SK-N-SH treated with all-trans-retinoic acid at 6 μM for 48 hours (cell line): Measurements from ENCODE around the gene MYO3B.

Experiments used
- ARNTL ChIP-seq: fragments of 450-650 bp; formaldehyde crosslinking; IDR thresholded peaks from 2 replicates; pipeline ENCODE4 v1.5.0; 2020; ENCODE audit warnings: low read depth, mild to moderate bottlenecking, moderate library complexity, borderline replicate concordance
- ESRRG ChIP-seq: fragments of 250-450 bp; sonication (Bioruptor Pico); IDR thresholded peaks from 2 replicates; pipeline ENCODE4 v1.6.1; 2021; ENCODE audit warnings: mild to moderate bottlenecking
- PPARA ChIP-seq: fragments of 250-450 bp; sonication (Bioruptor Pico); IDR thresholded peaks from 2 replicates; pipeline ENCODE4 v1.5.0; 2020; ENCODE audit warnings: mild to moderate bottlenecking, borderline replicate concordance
- RARB ChIP-seq: fragments of 250-450 bp; sonication (Bioruptor Pico); IDR thresholded peaks from 2 replicates; pipeline ENCODE4 v1.8.0; 2021; ENCODE audit warnings: mild to moderate bottlenecking, moderate library complexity
- TCF4 ChIP-seq: fragments of 250-450 bp; sonication (Bioruptor Pico); IDR thresholded peaks from 2 replicates; pipeline ENCODE4 v1.8.0; 2021; ENCODE audit warnings: mild to moderate bottlenecking, moderate library complexity, borderline replicate concordance
- TOX ChIP-seq: fragments of 250-450 bp; sonication (Bioruptor Pico); IDR thresholded peaks from 2 replicates; pipeline ENCODE4 v1.8.0; 2021; ENCODE audit warnings: mild to moderate bottlenecking, moderate library complexity, borderline replicate concordance
- ZFP3 ChIP-seq: fragments of 250-450 bp; sonication (Bioruptor Pico); IDR thresholded peaks from 2 replicates; pipeline ENCODE4 v1.5.0; 2020; ENCODE audit warnings: mild to moderate bottlenecking, moderate library complexity
- ZFP30 ChIP-seq: fragments of 450-650 bp; formaldehyde crosslinking; IDR thresholded peaks from 2 replicates; pipeline ENCODE4 v1.5.0; 2022; ENCODE audit warnings: mild to moderate bottlenecking, moderate library complexity
- ZNF565 ChIP-seq: fragments of 450-650 bp; formaldehyde crosslinking; conservative IDR thresholded peaks from 2 replicates; pipeline ENCODE4 v1.5.0; 2020; ENCODE audit warnings: low read depth, mild to moderate bottlenecking, moderate library complexity
- ZNF8 ChIP-seq: fragments of 450-650 bp; formaldehyde crosslinking; IDR thresholded peaks from 2 replicates; pipeline ENCODE4 v1.5.0; 2020; ENCODE audit warnings: mild to moderate bottlenecking, moderate library complexity
- TF ChIP-seq, protein P1 (sequence below): fragments of 250-450 bp; sonication (Bioruptor Pico); IDR thresholded peaks from 2 replicates; pipeline ENCODE4 v1.8.0; 2020; ENCODE audit warnings: mild to moderate bottlenecking, moderate library complexity, borderline replicate concordance
- TF ChIP-seq, protein P2 (sequence below): fragments of 250-450 bp; sonication (Bioruptor Pico); IDR thresholded peaks from 2 replicates; pipeline ENCODE4 v1.8.0; 2021; ENCODE audit warnings: low read depth, mild to moderate bottlenecking, moderate library complexity, borderline replicate concordance

DNA sequence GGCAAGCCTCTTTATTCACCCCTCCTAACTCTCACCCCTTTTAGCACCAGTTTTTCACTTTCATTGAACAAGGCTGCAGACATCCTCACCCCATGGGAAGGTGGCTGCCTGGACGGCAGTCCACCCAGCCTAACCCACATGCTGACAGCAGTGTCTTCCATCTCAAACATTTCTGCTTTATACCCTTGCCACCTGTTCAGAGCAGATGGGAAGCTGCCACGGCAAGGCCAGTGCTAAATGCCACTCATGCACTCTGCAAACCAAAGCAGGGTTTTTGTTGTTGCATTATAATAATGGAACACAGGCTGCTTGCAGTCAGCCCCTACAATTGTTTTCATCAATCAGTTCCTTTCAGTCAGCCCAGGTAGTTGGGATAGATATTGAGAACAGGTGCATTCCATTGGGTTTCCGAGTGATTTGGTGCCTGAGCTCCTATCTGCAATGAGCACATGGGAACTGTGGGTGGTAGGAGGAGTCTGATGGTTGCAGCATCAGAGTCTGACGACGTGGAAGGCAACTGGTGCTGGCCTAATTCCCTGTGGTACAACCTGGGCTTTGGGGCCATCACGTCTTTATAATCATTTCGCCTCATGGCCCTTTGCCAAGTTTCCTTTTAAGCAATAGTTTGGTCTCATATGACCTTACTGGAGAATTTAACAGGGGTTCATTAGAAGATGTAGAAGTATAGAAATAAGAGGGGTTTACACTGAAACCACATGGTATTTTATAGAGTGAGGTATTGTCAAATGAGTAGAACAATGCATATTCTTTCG lies 284.7 kb downstream of the MYO3B start:
- TF ChIP-seq ARNTL (CRISPR knock-in tag) (no peak), ESRRG (CRISPR knock-in tag) (no peak), TCF4 (no peak), ZFP30 (CRISPR knock-in tag) (no peak), ZNF565 (CRISPR knock-in tag) (no peak), ZNF8 (CRISPR knock-in tag) (no peak), RARB (no peak), PPARA (CRISPR knock-in tag) (no peak), TOX (no peak), ZFP3 (no peak)
- TF ChIP-seq, protein P1, sequence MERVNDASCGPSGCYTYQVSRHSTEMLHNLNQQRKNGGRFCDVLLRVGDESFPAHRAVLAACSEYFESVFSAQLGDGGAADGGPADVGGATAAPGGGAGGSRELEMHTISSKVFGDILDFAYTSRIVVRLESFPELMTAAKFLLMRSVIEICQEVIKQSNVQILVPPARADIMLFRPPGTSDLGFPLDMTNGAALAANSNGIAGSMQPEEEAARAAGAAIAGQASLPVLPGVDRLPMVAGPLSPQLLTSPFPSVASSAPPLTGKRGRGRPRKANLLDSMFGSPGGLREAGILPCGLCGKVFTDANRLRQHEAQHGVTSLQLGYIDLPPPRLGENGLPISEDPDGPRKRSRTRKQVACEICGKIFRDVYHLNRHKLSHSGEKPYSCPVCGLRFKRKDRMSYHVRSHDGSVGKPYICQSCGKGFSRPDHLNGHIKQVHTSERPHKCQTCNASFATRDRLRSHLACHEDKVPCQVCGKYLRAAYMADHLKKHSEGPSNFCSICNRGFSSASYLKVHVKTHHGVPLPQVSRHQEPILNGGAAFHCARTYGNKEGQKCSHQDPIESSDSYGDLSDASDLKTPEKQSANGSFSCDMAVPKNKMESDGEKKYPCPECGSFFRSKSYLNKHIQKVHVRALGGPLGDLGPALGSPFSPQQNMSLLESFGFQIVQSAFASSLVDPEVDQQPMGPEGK (CRISPR knock-in tag): no peak
- TF ChIP-seq, protein P2, sequence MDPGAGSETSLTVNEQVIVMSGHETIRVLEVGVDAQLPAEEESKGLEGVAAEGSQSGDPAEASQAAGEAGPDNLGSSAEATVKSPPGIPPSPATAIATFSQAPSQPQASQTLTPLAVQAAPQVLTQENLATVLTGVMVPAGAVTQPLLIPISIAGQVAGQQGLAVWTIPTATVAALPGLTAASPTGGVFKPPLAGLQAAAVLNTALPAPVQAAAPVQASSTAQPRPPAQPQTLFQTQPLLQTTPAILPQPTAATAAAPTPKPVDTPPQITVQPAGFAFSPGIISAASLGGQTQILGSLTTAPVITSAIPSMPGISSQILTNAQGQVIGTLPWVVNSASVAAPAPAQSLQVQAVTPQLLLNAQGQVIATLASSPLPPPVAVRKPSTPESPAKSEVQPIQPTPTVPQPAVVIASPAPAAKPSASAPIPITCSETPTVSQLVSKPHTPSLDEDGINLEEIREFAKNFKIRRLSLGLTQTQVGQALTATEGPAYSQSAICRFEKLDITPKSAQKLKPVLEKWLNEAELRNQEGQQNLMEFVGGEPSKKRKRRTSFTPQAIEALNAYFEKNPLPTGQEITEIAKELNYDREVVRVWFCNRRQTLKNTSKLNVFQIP (CRISPR knock-in tag): no peak
